ENCODE data around the gene USP2. TPM values are rescaled to one million over a fixed set of nuclear protein-coding genes. Genes with fewer than 3 reads are reported as not detected.

The USP2 gene
- total RNA-seq, 1 donor from 2014 or later = 0.24 TPM

GRCh38 chr11:119342023-119342300 lies 39.5 kb downstream of the USP2 start:
- POLR2A ChIA-PET = no interaction called here

DNA sequence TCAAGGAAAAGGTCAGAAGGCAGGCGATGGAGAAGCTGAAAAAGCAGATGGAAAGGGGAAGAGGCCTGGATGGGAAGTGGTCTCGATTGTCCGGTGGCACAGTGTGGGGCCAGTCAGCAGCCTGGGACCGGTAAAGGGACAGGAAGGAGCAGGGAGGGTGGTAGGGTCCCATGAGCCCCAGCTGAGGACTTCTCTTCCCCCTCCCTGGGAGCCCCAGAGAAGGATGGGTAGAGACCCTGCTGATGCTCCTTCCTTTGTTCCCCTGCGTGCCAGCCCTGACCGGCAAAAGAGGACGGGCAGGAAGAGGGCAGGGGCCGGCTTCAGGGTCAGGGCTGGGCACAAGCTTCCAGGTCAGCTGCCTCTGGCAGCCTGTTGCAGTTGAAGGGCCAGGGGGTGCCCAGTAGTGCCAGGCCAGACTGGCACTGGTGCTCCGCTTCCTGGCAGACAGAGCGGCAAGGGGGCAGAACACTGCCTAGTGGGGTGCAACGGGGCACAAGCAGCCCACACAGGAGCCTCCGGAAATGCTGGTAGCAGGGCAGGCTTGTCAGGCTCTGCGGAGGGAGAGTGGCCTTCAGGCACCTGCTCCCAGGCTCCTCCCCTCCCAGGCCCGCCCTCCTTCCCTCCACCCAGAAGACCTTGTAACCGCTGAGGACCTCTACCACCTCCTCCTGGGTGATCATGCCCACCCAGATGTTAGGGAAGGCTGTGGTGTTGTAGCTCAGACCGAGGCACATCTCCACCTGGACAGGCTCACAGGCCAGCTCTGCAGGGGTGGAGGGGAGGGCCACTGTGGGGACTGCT lies 40.1 kb downstream of the USP2 start:
- DNase-seq = no peak
- ChIA-PET CTCF (interaction anchor here (1.2 kb wide), 1 partner anchor 15 kb away, joined by 4 read pairs; no protein-coding TSS in a partner anchor), POLR2A (no interaction called here)
- peaks cover 21% of the 10 kb centered on the region for H3K4me1 Mint-ChIP-seq
- H3K4me3 Mint-ChIP-seq = peak overlapping the region; percentile 25
- peaks cover 3% of the 10 kb centered on the region for H3K36me3 Mint-ChIP-seq (ENCODE audit: low read depth)
- peaks cover 40% of the 10 kb centered on the region for H3K27me3 Mint-ChIP-seq
- no peak overlapping the region for H3K27ac Mint-ChIP-seq
- TF ChIP-seq CTCF (IDR thresholded peaks at IDR 0.05) = no peak
- no peaks in the 10 kb centered on the region for H3K9me3 Mint-ChIP-seq
- no peak for ATAC-seq (ENCODE audit: low read depth)
- intact Hi-C loops (cut with micrococcal nuclease) = no loop called here

More at GRCh38 chr11:119342023-119342300, 39.5 kb downstream of the USP2 start:
- Mint-ChIP-seq H3K4me1 (peaks cover 21% of the 10 kb centered on the region), H3K9me3 (no peaks in the 10 kb centered on the region), H3K4me3 (no peak overlapping the region), H3K27ac (no peak overlapping the region), H3K36me3 (ENCODE audit: low read depth) (peaks cover 2% of the 10 kb centered on the region), H3K27me3 (peaks cover 45% of the 10 kb centered on the region)
- ATAC-seq (ENCODE audit: low read depth) (no peak), DNase-seq (no peak)
- CTCF ChIA-PET = interaction anchor here (1.2 kb wide), 1 partner anchor 14 kb away, joined by 4 read pairs; no protein-coding TSS in a partner anchor
- TF ChIP-seq CTCF (IDR thresholded peaks at IDR 0.05) = no peak
- intact Hi-C loops (cut with micrococcal nuclease) = no loop called here

DNA sequence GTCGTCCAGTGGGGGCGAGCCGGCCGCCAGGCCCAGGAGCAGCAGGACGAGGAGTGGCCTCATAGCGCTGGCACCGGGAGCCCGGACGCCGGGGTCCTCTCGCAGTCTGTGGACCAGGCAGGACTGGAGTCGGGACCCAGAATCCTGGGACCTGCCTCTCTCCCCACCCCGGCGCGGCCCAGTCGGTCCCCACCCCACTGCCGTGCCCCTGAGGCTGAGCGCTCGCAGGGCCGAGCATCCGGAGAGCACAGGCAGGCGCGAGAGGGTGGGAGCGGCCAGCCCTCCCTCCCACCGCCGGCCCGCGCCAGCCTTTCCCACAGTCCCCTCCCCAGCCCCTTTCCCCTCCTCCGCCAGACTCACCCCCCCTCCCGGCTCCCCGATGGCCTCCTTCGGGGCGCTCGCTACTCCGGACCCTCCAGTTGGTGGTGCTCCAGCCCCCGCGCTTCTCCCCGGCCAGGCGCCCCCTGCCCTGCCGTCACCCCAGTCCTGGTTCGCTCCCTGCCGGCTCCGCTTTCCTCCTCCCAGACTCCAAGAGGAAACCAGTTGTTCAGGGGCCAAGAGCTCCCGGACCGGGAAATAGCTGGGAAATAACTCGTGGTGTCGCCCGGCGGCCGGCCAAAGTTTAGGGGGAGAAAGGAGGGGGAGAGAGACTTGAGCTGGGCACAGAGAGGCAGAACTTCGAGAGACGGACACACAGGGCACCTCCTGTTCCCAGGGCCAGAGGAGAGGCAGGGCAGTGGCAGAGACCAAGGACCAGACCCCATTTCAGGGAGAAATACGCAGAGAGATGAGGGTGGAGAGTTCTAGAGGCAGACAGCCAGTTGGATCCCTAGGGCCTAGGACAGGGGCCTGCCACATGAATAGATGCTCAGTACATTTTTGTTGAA lies 40.9 kb downstream of the USP2 start, which contains the start of gene C1QTNF5:
TSS of gene C1QTNF5 (minus strand) at position 549 of the 887 bp plus-strand sequence. CDS start at position 63, 486 bp downstream.
- intact Hi-C loops (cut with micrococcal nuclease) = loop anchor here (1.0 kb wide), 1 partner anchor 16 kb away; no protein-coding TSS in a partner anchor
- POLR2A ChIA-PET = no interaction called here

DNA sequence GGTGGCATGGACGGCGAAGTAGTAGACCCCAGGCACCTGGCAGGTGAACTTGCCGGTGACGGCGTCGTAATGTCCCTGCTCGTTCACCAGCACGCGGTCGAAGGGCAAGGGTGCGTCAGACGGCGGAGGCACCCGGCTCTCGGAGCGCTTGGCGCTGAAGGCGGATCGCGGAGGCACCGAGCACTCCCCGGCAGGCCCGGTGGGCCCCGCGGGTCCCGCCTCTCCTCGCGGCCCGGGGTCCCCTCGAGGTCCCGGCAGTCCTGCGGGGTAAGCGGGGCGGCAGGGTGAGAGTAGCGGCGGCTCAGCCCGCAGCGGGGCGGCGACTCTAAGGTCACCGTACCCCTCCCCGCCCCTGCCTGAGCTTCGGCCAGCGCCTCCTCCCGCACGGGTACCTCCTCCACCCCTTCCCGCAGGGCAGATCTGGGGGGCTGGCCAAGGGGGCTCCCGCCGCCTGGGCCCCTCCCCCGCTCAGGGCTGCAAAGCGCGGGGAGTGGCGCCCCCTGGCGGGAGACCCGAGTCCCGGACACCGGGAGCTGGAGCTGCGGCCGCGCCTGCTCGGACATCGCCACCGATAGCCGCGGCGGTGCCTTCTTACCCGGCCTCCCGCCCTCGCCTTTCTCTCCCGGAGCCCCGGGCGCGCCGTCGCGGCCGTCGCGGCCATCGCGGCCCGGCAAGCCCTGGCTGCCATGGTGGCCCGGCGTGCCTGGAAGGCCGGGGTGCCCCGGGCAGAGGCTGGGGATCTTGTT lies 41.7 kb downstream of the USP2 start:
- POLR2A ChIA-PET = no interaction called here
- Mint-ChIP-seq H3K27ac (no peak overlapping the region), H3K4me1 (peaks cover 31% of the 10 kb centered on the region), H3K9me3 (no peaks in the 10 kb centered on the region), H3K36me3 (ENCODE audit: low read depth) (peaks cover 11% of the 10 kb centered on the region), H3K27me3 (peaks cover 36% of the 10 kb centered on the region), H3K4me3 (no peak overlapping the region)
- intact Hi-C loops (cut with micrococcal nuclease) = loop anchor here (1.0 kb wide), 1 partner anchor 17 kb away; no protein-coding TSS in a partner anchor
- CTCF ChIA-PET = interaction anchor here (0.6 to 3.3 kb wide), 6 partner anchors 9 to 272 kb away, joined by 3 to 38 read pairs (median 4); partner anchors contain the start of gene VPS11
- ATAC-seq (ENCODE audit: low read depth) (peak; percentile 16), DNase-seq (peak; percentile 19)
- TF ChIP-seq CTCF (IDR thresholded peaks at IDR 0.05) = no peak

More for the DNA sequence above, 40.9 kb downstream of the USP2 start, which contains the start of gene C1QTNF5:
- ATAC-seq (ENCODE audit: low read depth) = no peak
- Mint-ChIP-seq H3K9me3 (no peaks in the 10 kb centered on the region), H3K27me3 (peaks cover 36% of the 10 kb centered on the region), H3K4me1 (peaks cover 23% of the 10 kb centered on the region), H3K36me3 (ENCODE audit: low read depth) (peaks cover 10% of the 10 kb centered on the region), H3K27ac (no peak within 1 kb of the TSS), H3K4me3 (peak within 1 kb of the TSS; percentile 25)
- DNase-seq = no peak
- no peak for TF ChIP-seq CTCF (IDR thresholded peaks at IDR 0.05)
- CTCF ChIA-PET = interaction anchor here (1.1 to 1.2 kb wide), 3 partner anchors 8 to 24 kb away, joined by 3 to 4 read pairs (median 3); no protein-coding TSS in a partner anchor

All from activated B cell treated with CpG ODN at 0.5 μM for 24 hours (primary cell).